H9 (cell line): ENCODE data around the gene FGB. TPM values are rescaled to one million over a fixed set of nuclear protein-coding genes. Genes with fewer than 3 reads are reported as not detected.

Experiments used
- DNase-seq: peaks from one replicate; pipeline ENCODE4 v3.0.0-alpha.2; 2017
- H2AFZ ChIP-seq: one replicate; pipeline ENCODE4 v1.6.1; 2013; ENCODE audit warnings: mild to moderate bottlenecking, low read length, control low read depth, moderate library complexity
- H2AK5ac ChIP-seq: 2 replicates; pipeline ENCODE4 v1.6.1; 2013; ENCODE audit warnings: low read length, control low read depth, mixed read lengths; ENCODE audit not compliant: insufficient read length
- H2BK120ac ChIP-seq: one replicate; pipeline ENCODE4 v1.6.1; 2013; ENCODE audit warnings: low read depth, mild to moderate bottlenecking, low read length, control low read depth, inconsistent platforms; ENCODE audit not compliant: poor library complexity, severe bottlenecking
- H2BK12ac ChIP-seq: 2 replicates; pipeline ENCODE4 v1.6.1; 2013; ENCODE audit warnings: low read length, control low read depth, mixed read lengths, low read depth; ENCODE audit not compliant: insufficient read length
- H2BK15ac ChIP-seq: 2 replicates; pipeline ENCODE4 v1.6.1; 2013; ENCODE audit warnings: low read depth, low read length, control low read depth
- H2BK20ac ChIP-seq: one replicate; pipeline ENCODE4 v1.6.1; 2013; ENCODE audit warnings: low read depth, mild to moderate bottlenecking, low read length, control low read depth, inconsistent platforms; ENCODE audit not compliant: poor library complexity, severe bottlenecking
- H2BK5ac ChIP-seq: 2 replicates; pipeline ENCODE4 v1.6.1; 2013; ENCODE audit warnings: low read length, control low read depth, mixed read lengths; ENCODE audit not compliant: insufficient read length
- H3K14ac ChIP-seq: 2 replicates; pipeline ENCODE4 v1.6.1; 2013; ENCODE audit warnings: low read length, control low read depth; ENCODE audit not compliant: insufficient read depth
- H3K18ac ChIP-seq: 2 replicates; pipeline ENCODE4 v1.6.1; 2013; ENCODE audit warnings: low read depth, mild to moderate bottlenecking, mixed read lengths, low read length, control low read depth; ENCODE audit not compliant: insufficient read length
- H3K23ac ChIP-seq: 2 replicates; pipeline ENCODE4 v1.6.1; 2013; ENCODE audit warnings: low read length, control low read depth, mixed read lengths, low read depth; ENCODE audit not compliant: insufficient read length
- H3K23me2 ChIP-seq: 2 replicates; pipeline ENCODE4 v1.6.1; 2013; ENCODE audit warnings: low read depth, mild to moderate bottlenecking, mixed read lengths, low read length, control low read depth; ENCODE audit not compliant: insufficient read length, poor library complexity, severe bottlenecking
- H3K27ac ChIP-seq: 2 replicates; pipeline ENCODE4 v1.5.1; 2013; ENCODE audit warnings: low read length, control low read depth, mixed read lengths, low read depth; ENCODE audit not compliant: insufficient read length
- H3K27me3 ChIP-seq: 2 replicates; pipeline ENCODE4 v1.6.1; 2013; ENCODE audit warnings: low read length, control low read depth, inconsistent platforms; ENCODE audit not compliant: insufficient read depth
- H3K4ac ChIP-seq: 2 replicates; pipeline ENCODE4 v1.6.1; 2013; ENCODE audit warnings: low read depth, mild to moderate bottlenecking, control low read depth, inconsistent platforms, low read length, moderate library complexity
- H3K4me1 ChIP-seq: 2 replicates; pipeline ENCODE4 v1.6.1; 2013; ENCODE audit warnings: low read length, control low read depth, inconsistent platforms; ENCODE audit not compliant: insufficient read depth
- H3K4me2 ChIP-seq: 2 replicates; pipeline ENCODE4 v1.6.1; 2013; ENCODE audit warnings: low read length, control low read depth, mixed read lengths; ENCODE audit not compliant: insufficient read length, insufficient read depth
- H3K56ac ChIP-seq: 2 replicates; pipeline ENCODE4 v1.6.1; 2013; ENCODE audit warnings: low read depth, mild to moderate bottlenecking, mixed read lengths, low read length, control low read depth; ENCODE audit not compliant: insufficient read length
- H3K79me1 ChIP-seq: 2 replicates; pipeline ENCODE4 v1.6.1; 2013; ENCODE audit warnings: low read depth, mild to moderate bottlenecking, moderate library complexity, low read length, control low read depth, inconsistent platforms; ENCODE audit not compliant: insufficient read depth, poor library complexity, severe bottlenecking
- H3K79me2 ChIP-seq: 2 replicates; pipeline ENCODE4 v1.6.1; 2013; ENCODE audit warnings: low read length, control low read depth, inconsistent platforms; ENCODE audit not compliant: insufficient read depth
- H3K9ac ChIP-seq: 2 replicates; pipeline ENCODE4 v1.6.1; 2013; ENCODE audit warnings: low read length, control low read depth, mixed read lengths; ENCODE audit not compliant: insufficient read length; ENCODE audit errors: extremely low read depth
- H3K9me3 ChIP-seq: one replicate; pipeline ENCODE4 v1.6.1; 2013; ENCODE audit warnings: low read depth, low read length, inconsistent platforms; ENCODE audit not compliant: control insufficient read depth
- H3T11ph ChIP-seq: one replicate; pipeline ENCODE4 v1.6.1; 2013; ENCODE audit warnings: mild to moderate bottlenecking, low read length, control low read depth, inconsistent platforms
- H4K20me1 ChIP-seq: one replicate; pipeline ENCODE4 v1.6.1; 2013; ENCODE audit not compliant: control insufficient read depth, insufficient read length, insufficient read depth
- H4K5ac ChIP-seq: 2 replicates; pipeline ENCODE4 v1.6.1; 2013; ENCODE audit warnings: low read depth, mild to moderate bottlenecking, mixed read lengths, low read length, control low read depth; ENCODE audit not compliant: insufficient read length
- H4K8ac ChIP-seq: replicated peaks from 2 replicates; pipeline ENCODE4 v1.6.1; 2013; ENCODE audit warnings: low read length, control low read depth, mixed read lengths, low read depth; ENCODE audit not compliant: insufficient read length
- H4K91ac ChIP-seq: 2 replicates; pipeline ENCODE4 v1.6.1; 2013; ENCODE audit warnings: low read depth, mild to moderate bottlenecking, moderate library complexity, mixed read lengths, low read length, control low read depth; ENCODE audit not compliant: insufficient read length
- H3K27ac Mint-ChIP-seq, 3 experiments: 2 replicates in 2 of 3; 3 replicates in 1 of 3; pipeline ENCODE4 v1.8.0; 2020 to 2021; ENCODE audit warnings: mixed read lengths in 3 of 3, mild to moderate bottlenecking in 1 of 3, moderate library complexity in 1 of 3
- H3K27me3 Mint-ChIP-seq: 2 replicates; pipeline ENCODE4 v1.8.0; 2021; ENCODE audit warnings: low read depth, mild to moderate bottlenecking, moderate library complexity, mixed read lengths
- H3K36me3 Mint-ChIP-seq, 3 experiments: 2 replicates in 2 of 3; 3 replicates in 1 of 3; pipeline ENCODE4 v1.8.0; 2020 to 2021; ENCODE audit warnings: low read depth in 3 of 3, mixed read lengths in 3 of 3; ENCODE audit not compliant: insufficient read depth in 1 of 3
- H3K4me1 Mint-ChIP-seq, 2 experiments: 2 replicates each; pipeline ENCODE4 v1.8.0; 2020; ENCODE audit warnings: mixed read lengths in 2 of 2
- H3K4me3 Mint-ChIP-seq, 2 experiments: 2 replicates in 1 of 2; 3 replicates in 1 of 2; pipeline ENCODE4 v1.8.0; 2020 to 2021; ENCODE audit warnings: mild to moderate bottlenecking in 2 of 2, mixed read lengths in 2 of 2, moderate library complexity in 1 of 2
- H3K9me3 Mint-ChIP-seq, 2 experiments: 2 replicates in 1 of 2; 3 replicates in 1 of 2; pipeline ENCODE4 v1.8.0; 2020; ENCODE audit warnings: mild to moderate bottlenecking in 2 of 2, mixed read lengths in 2 of 2, moderate library complexity in 1 of 2
- WGBS: extraction: QIAGEN DNeasy Blood & Tissue Kit; methylation state at CpG from one replicate; pipeline ENCODE4 v1.1.7; 2013; ENCODE audit warnings: missing lambda C conversion rate, low lambda C conversion rate, mixed read lengths; ENCODE audit not compliant: insufficient read length; ENCODE audit errors: extremely low coverage; 5-methylcytosine and 5-hydroxymethylcytosine counted together
- total RNA-seq: library from RNA; stranded (reverse); gene quantifications from 2 replicates; pipeline ENCODE4 v1.2.1, GENCODE V29; 2021
- TF ChIP-seq, protein P1 (sequence below): fragments of 200-600 bp; sonication (generic); conservative IDR thresholded peaks from 3 replicates; pipeline ENCODE4 v1.8.0; 2021; ENCODE audit warnings: antibody characterized with exemption, mild to moderate bottlenecking

Gene FGB
- total RNA-seq, 1 experiment from 2014 or later: not detected

DNA sequence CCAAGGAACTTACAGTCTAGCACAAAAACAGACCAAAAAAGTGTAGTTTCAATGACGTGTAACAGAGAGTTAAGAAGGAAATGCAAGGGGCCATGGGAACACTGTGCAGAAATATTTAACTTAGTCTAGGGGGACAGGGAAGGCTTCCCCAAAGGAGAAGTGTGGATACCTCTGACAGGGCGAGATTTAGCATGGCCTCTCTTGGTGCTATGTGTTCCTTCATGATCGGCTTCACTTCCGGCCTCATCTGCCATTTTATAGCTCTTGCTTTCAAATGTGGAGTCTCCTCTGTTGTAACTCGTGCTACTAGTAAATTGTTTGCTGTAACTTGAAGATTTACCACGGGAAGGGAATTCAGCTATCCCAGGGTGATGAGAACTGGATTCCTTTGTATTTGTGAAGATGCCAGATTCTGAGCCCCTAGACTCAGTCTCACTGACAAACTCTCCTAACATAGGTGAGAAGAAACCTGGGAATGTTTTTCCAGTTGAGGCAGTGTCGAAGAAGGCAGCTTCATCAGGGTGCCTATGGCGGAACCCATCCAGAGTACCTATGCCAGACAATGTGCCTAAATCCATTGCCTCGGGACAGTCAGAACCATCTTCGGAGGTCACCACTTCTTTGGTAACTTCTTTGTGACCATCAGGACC lies 22.7 kb downstream of the FGB start:
- Histone ChIP-seq H3K79me1 (no peaks in the 10 kb centered on the region), H4K20me1 (no peaks in the 10 kb centered on the region), H3K18ac (no peak overlapping the region), H2BK15ac (no peak overlapping the region), H3K9ac (no peak overlapping the region), H3K27ac (no peak overlapping the region), H3K23ac (no peak overlapping the region), H2AK5ac (no peak overlapping the region), H3K56ac (no peak overlapping the region), H3T11ph (no peak overlapping the region), H3K79me2 (no peaks in the 10 kb centered on the region), H2BK20ac (no peak overlapping the region), H3K4me1 (no peaks in the 10 kb centered on the region), H4K8ac (no peak overlapping the region), H3K4me2 (no peak overlapping the region), H2BK12ac (no peak overlapping the region), H3K14ac (no peak overlapping the region), H2BK5ac (no peak overlapping the region), H4K91ac (no peak overlapping the region), H3K4ac (no peak overlapping the region), H3K27me3 (no peaks in the 10 kb centered on the region), H2BK120ac (no peak overlapping the region), H2AFZ (no peak overlapping the region), H3K23me2 (no peaks in the 10 kb centered on the region), H3K9me3 (no peaks in the 10 kb centered on the region), H4K5ac (no peak overlapping the region)
- H3K4me1 Mint-ChIP-seq: peaks cover 5 to 7% of the 10 kb centered on the region in 2 experiments
- no CpG with 5 or more reads among the region's 10 CpGs for WGBS
- no peaks in the 10 kb centered on the region for H3K9me3 Mint-ChIP-seq
- TF ChIP-seq, protein P1, sequence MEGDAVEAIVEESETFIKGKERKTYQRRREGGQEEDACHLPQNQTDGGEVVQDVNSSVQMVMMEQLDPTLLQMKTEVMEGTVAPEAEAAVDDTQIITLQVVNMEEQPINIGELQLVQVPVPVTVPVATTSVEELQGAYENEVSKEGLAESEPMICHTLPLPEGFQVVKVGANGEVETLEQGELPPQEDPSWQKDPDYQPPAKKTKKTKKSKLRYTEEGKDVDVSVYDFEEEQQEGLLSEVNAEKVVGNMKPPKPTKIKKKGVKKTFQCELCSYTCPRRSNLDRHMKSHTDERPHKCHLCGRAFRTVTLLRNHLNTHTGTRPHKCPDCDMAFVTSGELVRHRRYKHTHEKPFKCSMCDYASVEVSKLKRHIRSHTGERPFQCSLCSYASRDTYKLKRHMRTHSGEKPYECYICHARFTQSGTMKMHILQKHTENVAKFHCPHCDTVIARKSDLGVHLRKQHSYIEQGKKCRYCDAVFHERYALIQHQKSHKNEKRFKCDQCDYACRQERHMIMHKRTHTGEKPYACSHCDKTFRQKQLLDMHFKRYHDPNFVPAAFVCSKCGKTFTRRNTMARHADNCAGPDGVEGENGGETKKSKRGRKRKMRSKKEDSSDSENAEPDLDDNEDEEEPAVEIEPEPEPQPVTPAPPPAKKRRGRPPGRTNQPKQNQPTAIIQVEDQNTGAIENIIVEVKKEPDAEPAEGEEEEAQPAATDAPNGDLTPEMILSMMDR: no peak
- no peak overlapping the region for H3K27ac Mint-ChIP-seq
- H3K36me3 Mint-ChIP-seq: no peaks in the 10 kb centered on the region
- H3K27me3 Mint-ChIP-seq: no peaks in the 10 kb centered on the region
- DNase-seq: no peak
- no peak overlapping the region for H3K4me3 Mint-ChIP-seq
